Left ventricle myocardium inferior (tissue), 1 donor: Measurements from ENCODE around the gene ARHGAP26. TPM values are rescaled to one million over a fixed set of nuclear protein-coding genes. Genes with fewer than 3 reads are reported as not detected.

Source experiments
- DNase-seq: peaks from one replicate; pipeline ENCODE4 v3.0.0-alpha.2; 2020
- H3K27ac ChIP-seq: fragments of 200-600 bp; replicated peaks from 2 replicates; pipeline ENCODE4 v1.8.0; 2021
- H3K27me3 ChIP-seq: fragments of 200-600 bp; 2 replicates; pipeline ENCODE4 v1.8.0; 2021; ENCODE audit warnings: low read depth
- H3K36me3 ChIP-seq: fragments of 200-600 bp; 2 replicates; pipeline ENCODE4 v1.8.0; 2021
- H3K4me1 ChIP-seq: fragments of 200-600 bp; 2 replicates; pipeline ENCODE4 v1.8.0; 2021
- H3K4me3 ChIP-seq: fragments of 200-600 bp; 2 replicates; pipeline ENCODE4 v1.8.0; 2021; ENCODE audit warnings: mild to moderate bottlenecking, moderate library complexity
- H3K9me3 ChIP-seq: fragments of 200-600 bp; replicated peaks from 2 replicates; pipeline ENCODE4 v1.8.0; 2021
- CTCF ChIP-seq: fragments of 200-600 bp; IDR thresholded peaks from 2 replicates; pipeline ENCODE4 v1.8.0; 2021; ENCODE audit warnings: antibody characterized with exemption, mild to moderate bottlenecking, borderline replicate concordance
- intact Hi-C: fragments of 100-400 bp; cut with micrococcal nuclease; formaldehyde crosslinking; loops from one replicate; pipeline ENCODE4 v1.11.0; 2022
- total RNA-seq: library from RNA; stranded (reverse); fragmentation: NEBNext Ultra II Directional; extraction: Animal tissue kit (Norgen Biotek cat#: 25700); gene quantifications from one replicate; pipeline ENCODE4 v1.2.1, GENCODE V29; 2021
- donor health status: DM: no; HTN: yes; CAD: no; lungs with severe emphysema.

Gene ARHGAP26
- total RNA-seq, 1 donor from 2014 or later: 35.7 TPM

- Histone ChIP-seq H3K4me3 (peak overlapping the region; percentile 43), H3K27ac (peak overlapping the region; percentile 88), H3K4me1 (peaks cover 100% of the 10 kb centered on the region), H3K36me3 (no peaks in the 10 kb centered on the region), H3K9me3 (no peaks in the 10 kb centered on the region), H3K27me3 (no peaks in the 10 kb centered on the region)
- DNase-seq: peak; percentile 41
- no peak for TF ChIP-seq CTCF
- intact Hi-C loops: no loop called here
Measured at GRCh38 chr5:142783601-142784341, 13.6 kb downstream of the ARHGAP26 start.

GRCh38 chr5:142784401-142784955 is 14.3 kb downstream of the ARHGAP26 start:
- intact Hi-C loops: no loop called here
- peak overlapping the region; percentile 43 for H3K4me3 ChIP-seq

GRCh38 chr5:142785206-142785605 is 15.0 kb downstream of the ARHGAP26 start:
- intact Hi-C loops: no loop called here

More at GRCh38 chr5:142784401-142784955, 14.3 kb downstream of the ARHGAP26 start:
- H3K36me3 ChIP-seq: no peaks in the 10 kb centered on the region
- no peak for DNase-seq
- no peaks in the 10 kb centered on the region for H3K9me3 ChIP-seq
- TF ChIP-seq CTCF: no peak
- peak overlapping the region; percentile 88 for H3K27ac ChIP-seq
- H3K4me1 ChIP-seq: peaks cover 100% of the 10 kb centered on the region
- H3K27me3 ChIP-seq: no peaks in the 10 kb centered on the region

GRCh38 chr5:142789206-142789605 is 19.0 kb downstream of the ARHGAP26 start:
- Histone ChIP-seq H3K4me3 (no peak overlapping the region), H3K27me3 (no peaks in the 10 kb centered on the region), H3K9me3 (no peaks in the 10 kb centered on the region), H3K4me1 (peaks cover 79% of the 10 kb centered on the region), H3K36me3 (no peaks in the 10 kb centered on the region), H3K27ac (no peak overlapping the region)
- no peak for DNase-seq
- TF ChIP-seq CTCF: no peak
- intact Hi-C loops: no loop called here

More at GRCh38 chr5:142785206-142785605, 15.0 kb downstream of the ARHGAP26 start:
- Histone ChIP-seq H3K4me3 (no peak overlapping the region), H3K36me3 (no peaks in the 10 kb centered on the region), H3K4me1 (peaks cover 95% of the 10 kb centered on the region), H3K27ac (peak overlapping the region; percentile 88), H3K9me3 (no peaks in the 10 kb centered on the region), H3K27me3 (no peaks in the 10 kb centered on the region)
- DNase-seq: no peak
- TF ChIP-seq CTCF: no peak

- TF ChIP-seq CTCF: no peak
- peaks cover 75% of the 10 kb centered on the region for H3K4me1 ChIP-seq
- H3K36me3 ChIP-seq: no peaks in the 10 kb centered on the region
- H3K9me3 ChIP-seq: no peaks in the 10 kb centered on the region
- DNase-seq: no peak
- intact Hi-C loops: no loop called here
- no peak overlapping the region for H3K27ac ChIP-seq
- no peak overlapping the region for H3K4me3 ChIP-seq
- no peaks in the 10 kb centered on the region for H3K27me3 ChIP-seq
Measured at GRCh38 chr5:142792012-142792864, 22.1 kb downstream of the ARHGAP26 start.
